Ascending aorta (tissue), 2 donors: ENCODE measurements around the gene E2F3. TPM values are rescaled to one million over a fixed set of nuclear protein-coding genes. Genes with fewer than 3 reads are reported as not detected.

Experiments used
- DNase-seq, 2 donors: peaks; one replicate each; pipeline ENCODE4 v3.0.0-alpha.2; 2019; ENCODE audit warnings: low spot score in 2 of 2
- H3K27ac ChIP-seq, 2 donors: fragments of 200-600 bp; sonication (generic); one replicate each; pipeline ENCODE4 v1.5.1; 2016 to 2017; ENCODE audit warnings: mild to moderate bottlenecking in 1 of 2
- H3K27me3 ChIP-seq: fragments of 200-600 bp; sonication (generic); one replicate; pipeline ENCODE4 v1.5.1; 2017
- H3K36me3 ChIP-seq, 2 donors: fragments of 200-600 bp; sonication (generic); one replicate each; pipeline ENCODE4 v1.5.1; 2016
- H3K4me1 ChIP-seq, 2 donors: fragments of 200-600 bp; sonication (generic); one replicate each; pipeline ENCODE4 v1.5.1; 2016 to 2017; ENCODE audit warnings: mild to moderate bottlenecking in 1 of 2
- H3K4me3 ChIP-seq, 2 donors: fragments of 200-600 bp; sonication (generic); one replicate each; pipeline ENCODE4 v1.5.1; 2016 to 2017; ENCODE audit warnings: mild to moderate bottlenecking in 1 of 2
- H3K9me3 ChIP-seq, 2 donors: fragments of 200-600 bp; sonication (generic); one replicate each; pipeline ENCODE4 v1.5.1; 2016
- intact Hi-C: fragments of 100-400 bp; cut with DNase I; formaldehyde crosslinking; loops from one replicate; pipeline ENCODE4 v1.15.1; 2023
- total RNA-seq: library from RNA; depleted of rRNA; stranded (reverse); fragments of >200 nt; gene quantifications from one replicate; pipeline ENCODE4 v1.1.0, GENCODE V29; 2016
- TF ChIP-seq, protein P1 (sequence below), 3 experiments: fragments of 200-600 bp in 2 of 3; fragments of 450-650 bp in 1 of 3; sonication (generic) in 2 of 3; IDR thresholded peaks; one replicate each; pipeline ENCODE4 v1.5.1; 2016 to 2019; ENCODE audit warnings: antibody characterized with exemption in 3 of 3, mild to moderate bottlenecking in 1 of 3, moderate library complexity in 1 of 3

The E2F3 gene
- total RNA-seq, 1 donor from 2014 or later = 1.1 TPM

DNA sequence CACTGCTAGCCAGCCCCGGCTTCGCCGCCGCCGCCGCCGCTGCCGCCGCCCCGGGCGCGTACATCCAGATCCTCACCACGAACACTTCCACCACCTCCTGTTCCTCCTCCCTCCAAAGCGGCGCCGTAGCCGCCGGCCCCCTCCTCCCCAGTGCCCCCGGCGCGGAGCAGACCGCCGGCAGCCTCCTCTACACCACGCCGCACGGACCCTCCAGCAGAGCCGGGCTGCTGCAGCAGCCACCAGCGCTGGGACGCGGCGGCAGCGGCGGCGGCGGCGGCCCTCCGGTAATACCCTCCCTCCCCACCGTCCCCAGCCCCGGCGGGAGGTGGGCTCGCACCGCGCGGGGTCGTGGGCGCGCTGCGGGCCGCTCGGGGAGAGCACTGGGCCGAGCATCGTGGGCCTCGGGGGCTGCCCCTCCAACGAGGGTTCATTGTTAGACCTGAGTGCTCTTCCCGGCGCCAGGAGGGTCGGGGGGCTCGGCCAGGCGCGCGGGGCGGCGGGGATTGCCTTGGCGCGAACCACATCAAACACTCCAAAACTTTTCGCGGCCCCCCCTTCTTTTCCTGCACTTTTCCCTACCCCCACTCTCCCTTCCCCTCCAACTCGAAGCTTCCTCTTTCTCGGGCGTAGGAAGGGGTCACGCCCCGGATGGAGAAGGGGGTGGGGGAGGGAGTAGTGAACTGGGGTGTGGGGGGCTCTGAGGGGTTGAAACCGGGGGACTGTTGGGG lies 827 bp downstream of the E2F3 start:
- H3K4me1 ChIP-seq = peaks cover 0 to 3% of the 10 kb centered on the region in 2 donors
- H3K27me3 ChIP-seq = no peaks in the 10 kb centered on the region
- H3K4me3 ChIP-seq = peak overlapping the region; percentile 83
- H3K27ac ChIP-seq = peak overlapping the region; percentile 95
- peak in 1 of 2 donors; percentile 70 for DNase-seq
- no peaks in the 10 kb centered on the region for H3K36me3 ChIP-seq
- intact Hi-C loops = loop anchor here (1.0 to 10.0 kb wide), 6 partner anchors 27 to 1190 kb away; partner anchors contain the start of gene SOX4
- TF ChIP-seq, protein P1, sequence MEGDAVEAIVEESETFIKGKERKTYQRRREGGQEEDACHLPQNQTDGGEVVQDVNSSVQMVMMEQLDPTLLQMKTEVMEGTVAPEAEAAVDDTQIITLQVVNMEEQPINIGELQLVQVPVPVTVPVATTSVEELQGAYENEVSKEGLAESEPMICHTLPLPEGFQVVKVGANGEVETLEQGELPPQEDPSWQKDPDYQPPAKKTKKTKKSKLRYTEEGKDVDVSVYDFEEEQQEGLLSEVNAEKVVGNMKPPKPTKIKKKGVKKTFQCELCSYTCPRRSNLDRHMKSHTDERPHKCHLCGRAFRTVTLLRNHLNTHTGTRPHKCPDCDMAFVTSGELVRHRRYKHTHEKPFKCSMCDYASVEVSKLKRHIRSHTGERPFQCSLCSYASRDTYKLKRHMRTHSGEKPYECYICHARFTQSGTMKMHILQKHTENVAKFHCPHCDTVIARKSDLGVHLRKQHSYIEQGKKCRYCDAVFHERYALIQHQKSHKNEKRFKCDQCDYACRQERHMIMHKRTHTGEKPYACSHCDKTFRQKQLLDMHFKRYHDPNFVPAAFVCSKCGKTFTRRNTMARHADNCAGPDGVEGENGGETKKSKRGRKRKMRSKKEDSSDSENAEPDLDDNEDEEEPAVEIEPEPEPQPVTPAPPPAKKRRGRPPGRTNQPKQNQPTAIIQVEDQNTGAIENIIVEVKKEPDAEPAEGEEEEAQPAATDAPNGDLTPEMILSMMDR (IDR thresholded peaks at IDR 0.05) = peak in 1 of 3 experiments; percentile 1
- no peaks in the 10 kb centered on the region for H3K9me3 ChIP-seq

GRCh38 chr6:20403070-20403765 lies 1.5 kb downstream of the E2F3 start:
- Histone ChIP-seq H3K9me3 (no peaks in the 10 kb centered on the region), H3K27me3 (no peaks in the 10 kb centered on the region), H3K27ac (peak overlapping the region; percentile 95), H3K4me1 (peaks cover 0 to 3% of the 10 kb centered on the region in 2 donors), H3K4me3 (peak overlapping the region; percentile 83), H3K36me3 (no peaks in the 10 kb centered on the region)
- intact Hi-C loops = loop anchor here (1.0 to 10.0 kb wide), 6 partner anchors 26 to 1189 kb away; partner anchors contain the start of gene SOX4
- peak; percentile 79 to 94 for DNase-seq
- TF ChIP-seq, protein P1 (IDR thresholded peaks at IDR 0.05) = no peak

GRCh38 chr6:20403766-20404640 lies 2.3 kb downstream of the E2F3 start:
- no peaks in the 10 kb centered on the region for H3K36me3 ChIP-seq
- intact Hi-C loops = loop anchor here (1.0 to 10.0 kb wide), 6 partner anchors 25 to 1188 kb away; partner anchors contain the start of gene SOX4
- no peaks in the 10 kb centered on the region for H3K27me3 ChIP-seq
- peak overlapping the region; percentile 83 for H3K4me3 ChIP-seq
- peak overlapping the region; percentile 95 for H3K27ac ChIP-seq
- TF ChIP-seq, protein P1 (IDR thresholded peaks at IDR 0.05) = no peak
- H3K4me1 ChIP-seq = peaks cover 0 to 3% of the 10 kb centered on the region in 2 donors
- H3K9me3 ChIP-seq = no peaks in the 10 kb centered on the region
- DNase-seq = no peak

GRCh38 chr6:20404641-20405032 lies 3.0 kb downstream of the E2F3 start:
- Histone ChIP-seq H3K36me3 (no peaks in the 10 kb centered on the region), H3K27me3 (no peaks in the 10 kb centered on the region), H3K4me3 (peak overlapping the region; percentile 83), H3K9me3 (no peaks in the 10 kb centered on the region), H3K27ac (peak overlapping the region; percentile 95), H3K4me1 (peaks cover 0 to 7% of the 10 kb centered on the region in 2 donors)
- intact Hi-C loops = loop anchor here (5.0 to 10.0 kb wide), 5 partner anchors 78 to 1188 kb away; partner anchors contain the start of gene SOX4
- no peak for DNase-seq
- TF ChIP-seq, protein P1 (IDR thresholded peaks at IDR 0.05) = peak; percentile 24 to 54 (median 33)

GRCh38 chr6:20408851-20409250 lies 7.2 kb downstream of the E2F3 start:
- intact Hi-C loops = loop anchor here (10.0 kb wide), 1 partner anchor 564 kb away; no protein-coding TSS in a partner anchor
- Histone ChIP-seq H3K9me3 (no peaks in the 10 kb centered on the region), H3K27me3 (no peaks in the 10 kb centered on the region), H3K4me1 (peaks cover 2 to 36% of the 10 kb centered on the region in 2 donors), H3K27ac (peak overlapping the region; percentile 55 to 58), H3K4me3 (no peak overlapping the region), H3K36me3 (no peaks in the 10 kb centered on the region)
- no peak for DNase-seq
- TF ChIP-seq, protein P1 (IDR thresholded peaks at IDR 0.05) = no peak
